ENCODE data around the gene RNF181. TPM values are rescaled to one million over a fixed set of nuclear protein-coding genes. Genes with fewer than 3 reads are reported as not detected.

The RNF181 gene
- total and polyA plus RNA-seq, 2 of the 13 experiments (the other 11 are each of a cell fraction or from before 2014, with no cell fraction given), result 224 to 578 TPM

DNA sequence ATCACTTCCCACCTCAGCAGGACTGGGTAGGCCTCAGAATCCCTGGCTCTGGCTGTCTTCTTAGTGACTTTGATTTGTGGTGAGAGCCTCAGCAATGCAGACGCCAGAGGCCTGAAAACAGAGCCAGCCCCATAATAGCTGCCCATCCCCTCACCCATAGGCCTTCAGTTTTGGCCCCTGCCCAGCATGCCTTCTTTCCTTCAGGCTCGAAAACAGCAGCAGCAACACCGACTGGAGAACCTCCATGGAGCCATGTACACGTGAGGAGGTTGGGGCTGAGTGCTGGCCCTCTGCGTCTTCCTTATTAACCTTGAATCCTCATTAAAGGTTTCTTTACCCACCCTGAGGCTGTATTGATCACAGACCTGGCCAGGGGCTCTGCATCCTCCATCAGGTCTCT, 1.7 kb downstream of the RNF181 start:
- POLR2A ChIA-PET, result interaction anchor here (0.6 to 25.9 kb wide), 11 partner anchors 4 to 272 kb away, joined by 3 to 795 read pairs (median 41); partner anchors contain the start of genes C2orf68, ELMOD3, GGCX and MAT2A
- Histone ChIP-seq H3K36me3 (replicated peaks in 1 of 2; ENCODE audit: control insufficient read depth in 1 of 2, insufficient read depth in 2 of 2, low read length in 2 of 2) (peaks cover 7 to 38% of the 10 kb centered on the region in 2 experiments), H3K9me3 (ENCODE audit: low read length) (no peaks in the 10 kb centered on the region), H3K9ac (ENCODE audit: insufficient read depth, low read depth, low read length) (peak overlapping the region; percentile 85), H3K4me2 (ENCODE audit: low read depth, low read length) (peak overlapping the region; percentile 94), H3K27me3 (ENCODE audit: control insufficient read depth in 1 of 2, insufficient read depth in 2 of 2, low read length in 2 of 2) (no peaks in the 10 kb centered on the region; a peak in 1 of 5 replicates), H2AFZ (ENCODE audit: low read length) (no peak overlapping the region), H3K79me2 (ENCODE audit: insufficient read depth, low read length) (peaks cover 40% of the 10 kb centered on the region), H4K20me1 (ENCODE audit: insufficient read depth, low read length) (0 out of 2 replicates have a peak, but pooled peaks cover 3% of the 10 kb centered on the region), H3K4me1 (ENCODE audit: insufficient read depth, low read length) (peaks cover 83% of the 10 kb centered on the region), H3K27ac (ENCODE audit: extremely low read length, insufficient read depth, low read length) (peak overlapping the region; percentile 80), H3K4me3 (replicated peaks in 1 of 3; ENCODE audit: insufficient read depth in 1 of 3, low read depth in 2 of 3, low read length in 3 of 3) (peak overlapping the region in 1 of 3 experiments; percentile 97; a peak in 2 of 6 replicates)
- in situ Hi-C loops (cut with HindIII; ENCODE audit: extremely low pct_ligation_motif_present, low pct_unique_long_range_greater_than_20kb) (no loop called here), intact Hi-C loops (cut with micrococcal nuclease; ENCODE audit: unreplicated experiment) (loop anchor here (5.0 kb wide), 1 partner anchor 175 kb away; no protein-coding TSS in a partner anchor)
- BruUV-seq (replicated peaks), result TSS peak; percentile 50
- WGBS (ENCODE audit: low lambda C conversion rate), result 89% methylated on average over 5 of the region's 5 CpGs
- ATAC-seq (no peak), DNase-seq (ENCODE audit: low spot score) (no peak), FAIRE-seq (no peak)
- CTCF ChIA-PET (ENCODE audit: low intra/inter-chr PET ratio, low total read pairs), result no interaction called here
- TF ChIP-seq ZZZ3 (CRISPR knock-in tag; IDR thresholded peaks at IDR 0.05; ENCODE audit: borderline replicate concordance), result no peak
- TF ChIP-seq BHLHE40 (IDR thresholded peaks at IDR 0.05; ENCODE audit: low read length), result no peak
- TF ChIP-seq, protein P1, sequence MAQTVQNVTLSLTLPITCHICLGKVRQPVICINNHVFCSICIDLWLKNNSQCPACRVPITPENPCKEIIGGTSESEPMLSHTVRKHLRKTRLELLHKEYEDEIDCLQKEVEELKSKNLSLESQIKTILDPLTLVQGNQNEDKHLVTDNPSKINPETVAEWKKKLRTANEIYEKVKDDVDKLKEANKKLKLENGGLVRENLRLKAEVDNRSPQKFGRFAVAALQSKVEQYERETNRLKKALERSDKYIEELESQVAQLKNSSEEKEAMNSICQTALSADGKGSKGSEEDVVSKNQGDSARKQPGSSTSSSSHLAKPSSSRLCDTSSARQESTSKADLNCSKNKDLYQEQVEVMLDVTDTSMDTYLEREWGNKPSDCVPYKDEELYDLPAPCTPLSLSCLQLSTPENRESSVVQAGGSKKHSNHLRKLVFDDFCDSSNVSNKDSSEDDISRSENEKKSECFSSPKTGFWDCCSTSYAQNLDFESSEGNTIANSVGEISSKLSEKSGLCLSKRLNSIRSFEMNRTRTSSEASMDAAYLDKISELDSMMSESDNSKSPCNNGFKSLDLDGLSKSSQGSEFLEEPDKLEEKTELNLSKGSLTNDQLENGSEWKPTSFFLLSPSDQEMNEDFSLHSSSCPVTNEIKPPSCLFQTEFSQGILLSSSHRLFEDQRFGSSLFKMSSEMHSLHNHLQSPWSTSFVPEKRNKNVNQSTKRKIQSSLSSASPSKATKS (CRISPR knock-in tag; IDR thresholded peaks at IDR 0.05), result no peak
- no peak for TF ChIP-seq ZNF678 (CRISPR knock-in tag; IDR thresholded peaks at IDR 0.05)
- no peak for TF ChIP-seq ZNF674 (CRISPR knock-in tag; IDR thresholded peaks at IDR 0.05; ENCODE audit: low read depth)
- TF ChIP-seq, protein P2, sequence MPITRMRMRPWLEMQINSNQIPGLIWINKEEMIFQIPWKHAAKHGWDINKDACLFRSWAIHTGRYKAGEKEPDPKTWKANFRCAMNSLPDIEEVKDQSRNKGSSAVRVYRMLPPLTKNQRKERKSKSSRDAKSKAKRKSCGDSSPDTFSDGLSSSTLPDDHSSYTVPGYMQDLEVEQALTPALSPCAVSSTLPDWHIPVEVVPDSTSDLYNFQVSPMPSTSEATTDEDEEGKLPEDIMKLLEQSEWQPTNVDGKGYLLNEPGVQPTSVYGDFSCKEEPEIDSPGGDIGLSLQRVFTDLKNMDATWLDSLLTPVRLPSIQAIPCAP (CRISPR knock-in tag; IDR thresholded peaks at IDR 0.05; ENCODE audit: low read depth), result no peak
- no peak for TF ChIP-seq ZNF234 (CRISPR knock-in tag; conservative IDR thresholded peaks at IDR 0.05)
- TF ChIP-seq, protein P3, sequence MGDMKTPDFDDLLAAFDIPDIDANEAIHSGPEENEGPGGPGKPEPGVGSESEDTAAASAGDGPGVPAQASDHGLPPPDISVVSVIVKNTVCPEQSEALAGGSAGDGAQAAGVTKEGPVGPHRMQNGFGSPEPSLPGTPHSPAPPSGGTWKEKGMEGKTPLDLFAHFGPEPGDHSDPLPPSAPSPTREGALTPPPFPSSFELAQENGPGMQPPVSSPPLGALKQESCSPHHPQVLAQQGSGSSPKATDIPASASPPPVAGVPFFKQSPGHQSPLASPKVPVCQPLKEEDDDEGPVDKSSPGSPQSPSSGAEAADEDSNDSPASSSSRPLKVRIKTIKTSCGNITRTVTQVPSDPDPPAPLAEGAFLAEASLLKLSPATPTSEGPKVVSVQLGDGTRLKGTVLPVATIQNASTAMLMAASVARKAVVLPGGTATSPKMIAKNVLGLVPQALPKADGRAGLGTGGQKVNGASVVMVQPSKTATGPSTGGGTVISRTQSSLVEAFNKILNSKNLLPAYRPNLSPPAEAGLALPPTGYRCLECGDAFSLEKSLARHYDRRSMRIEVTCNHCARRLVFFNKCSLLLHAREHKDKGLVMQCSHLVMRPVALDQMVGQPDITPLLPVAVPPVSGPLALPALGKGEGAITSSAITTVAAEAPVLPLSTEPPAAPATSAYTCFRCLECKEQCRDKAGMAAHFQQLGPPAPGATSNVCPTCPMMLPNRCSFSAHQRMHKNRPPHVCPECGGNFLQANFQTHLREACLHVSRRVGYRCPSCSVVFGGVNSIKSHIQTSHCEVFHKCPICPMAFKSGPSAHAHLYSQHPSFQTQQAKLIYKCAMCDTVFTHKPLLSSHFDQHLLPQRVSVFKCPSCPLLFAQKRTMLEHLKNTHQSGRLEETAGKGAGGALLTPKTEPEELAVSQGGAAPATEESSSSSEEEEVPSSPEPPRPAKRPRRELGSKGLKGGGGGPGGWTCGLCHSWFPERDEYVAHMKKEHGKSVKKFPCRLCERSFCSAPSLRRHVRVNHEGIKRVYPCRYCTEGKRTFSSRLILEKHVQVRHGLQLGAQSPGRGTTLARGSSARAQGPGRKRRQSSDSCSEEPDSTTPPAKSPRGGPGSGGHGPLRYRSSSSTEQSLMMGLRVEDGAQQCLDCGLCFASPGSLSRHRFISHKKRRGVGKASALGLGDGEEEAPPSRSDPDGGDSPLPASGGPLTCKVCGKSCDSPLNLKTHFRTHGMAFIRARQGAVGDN (CRISPR knock-in tag; IDR thresholded peaks at IDR 0.05), result peak; percentile 12; the same call in 1 of the 2 replicates
- TF ChIP-seq, protein P4, sequence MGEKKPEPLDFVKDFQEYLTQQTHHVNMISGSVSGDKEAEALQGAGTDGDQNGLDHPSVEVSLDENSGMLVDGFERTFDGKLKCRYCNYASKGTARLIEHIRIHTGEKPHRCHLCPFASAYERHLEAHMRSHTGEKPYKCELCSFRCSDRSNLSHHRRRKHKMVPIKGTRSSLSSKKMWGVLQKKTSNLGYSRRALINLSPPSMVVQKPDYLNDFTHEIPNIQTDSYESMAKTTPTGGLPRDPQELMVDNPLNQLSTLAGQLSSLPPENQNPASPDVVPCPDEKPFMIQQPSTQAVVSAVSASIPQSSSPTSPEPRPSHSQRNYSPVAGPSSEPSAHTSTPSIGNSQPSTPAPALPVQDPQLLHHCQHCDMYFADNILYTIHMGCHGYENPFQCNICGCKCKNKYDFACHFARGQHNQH (CRISPR knock-in tag; IDR thresholded peaks at IDR 0.05), result no peak
- TF ChIP-seq MTF2 (CRISPR knock-in tag; IDR thresholded peaks at IDR 0.05; ENCODE audit: borderline replicate concordance), result no peak
- TF ChIP-seq, protein P5, sequence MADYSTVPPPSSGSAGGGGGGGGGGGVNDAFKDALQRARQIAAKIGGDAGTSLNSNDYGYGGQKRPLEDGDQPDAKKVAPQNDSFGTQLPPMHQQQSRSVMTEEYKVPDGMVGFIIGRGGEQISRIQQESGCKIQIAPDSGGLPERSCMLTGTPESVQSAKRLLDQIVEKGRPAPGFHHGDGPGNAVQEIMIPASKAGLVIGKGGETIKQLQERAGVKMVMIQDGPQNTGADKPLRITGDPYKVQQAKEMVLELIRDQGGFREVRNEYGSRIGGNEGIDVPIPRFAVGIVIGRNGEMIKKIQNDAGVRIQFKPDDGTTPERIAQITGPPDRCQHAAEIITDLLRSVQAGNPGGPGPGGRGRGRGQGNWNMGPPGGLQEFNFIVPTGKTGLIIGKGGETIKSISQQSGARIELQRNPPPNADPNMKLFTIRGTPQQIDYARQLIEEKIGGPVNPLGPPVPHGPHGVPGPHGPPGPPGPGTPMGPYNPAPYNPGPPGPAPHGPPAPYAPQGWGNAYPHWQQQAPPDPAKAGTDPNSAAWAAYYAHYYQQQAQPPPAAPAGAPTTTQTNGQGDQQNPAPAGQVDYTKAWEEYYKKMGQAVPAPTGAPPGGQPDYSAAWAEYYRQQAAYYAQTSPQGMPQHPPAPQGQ (CRISPR knock-in tag; IDR thresholded peaks at IDR 0.05; ENCODE audit: borderline replicate concordance), result no peak
- no peak for TF ChIP-seq ZNF670 (CRISPR knock-in tag; IDR thresholded peaks at IDR 0.05; ENCODE audit: borderline replicate concordance)
- TF ChIP-seq POLR2G (IDR thresholded peaks at IDR 0.05; ENCODE audit: low read depth, low read length), result peak; percentile 6; the same call in 1 of the 2 replicates
- no peak for TF ChIP-seq FOXA3 (CRISPR knock-in tag; IDR thresholded peaks at IDR 0.05)
